ENCODE results near the gene CNTN5. TPM values are rescaled to one million over a fixed set of nuclear protein-coding genes. Genes with fewer than 3 reads are reported as not detected.
"Not testable (repeated sequence)": the region's sequence is repeated elsewhere in the genome, so short reads cannot be mapped to it uniquely, and the experiment has no call there.

The CNTN5 gene
- total and polyA plus RNA-seq, 2 donors (not counting 1 experiment from before 2014, with no cell fraction given): not detected

DNA sequence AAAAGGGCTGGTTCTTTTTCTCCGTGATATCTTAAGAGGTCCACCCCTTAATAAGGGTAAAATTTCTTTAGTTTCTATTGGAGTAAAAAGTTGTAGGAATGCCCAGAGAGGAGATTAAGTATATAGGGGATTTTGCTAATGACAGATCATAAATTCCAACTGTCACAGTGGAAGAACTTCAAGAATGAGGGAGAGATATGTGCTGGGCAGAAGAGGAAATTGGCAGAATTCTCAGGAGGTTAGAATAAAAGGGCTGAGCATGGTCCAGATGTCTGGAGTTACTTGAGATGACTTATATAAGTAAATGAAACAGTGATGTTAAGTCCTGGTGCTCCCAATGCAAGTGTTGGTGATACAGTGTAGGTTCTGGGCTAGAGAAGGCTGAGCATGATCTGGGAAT, 1248.8 kb downstream of the CNTN5 start:
- no peak overlapping the region for H3K27ac Mint-ChIP-seq
- H3K4me1 ChIP-seq (ENCODE audit: control insufficient read depth in 2 of 2, insufficient read depth in 2 of 2, low read length in 2 of 2): no peaks in the 10 kb centered on the region
- DNase-seq (no peak), ATAC-seq (ENCODE audit: low read depth) (no peak)
- no peaks in the 10 kb centered on the region for H3K4me1 Mint-ChIP-seq
- no peak overlapping the region for H3K4me3 ChIP-seq (ENCODE audit: control extremely low read depth in 1 of 5, extremely low read depth in 1 of 5, insufficient read depth in 1 of 5, low read depth in 2 of 5, low read length in 4 of 5)
- H3K4me2 ChIP-seq (replicated peaks; ENCODE audit: low read depth, low read length, poor library complexity, severe bottlenecking): no peak overlapping the region
- no peaks in the 10 kb centered on the region for H3K36me3 ChIP-seq (replicated peaks in 1 of 2; ENCODE audit: control extremely low read depth in 1 of 2, control insufficient read depth in 1 of 2, extremely low read depth in 1 of 2, insufficient read depth in 2 of 2, low read length in 1 of 2)
- intact Hi-C loops (cut with micrococcal nuclease): no loop called here
- no peaks in the 10 kb centered on the region for H3K9me3 Mint-ChIP-seq (ENCODE audit: insufficient read depth)
- H3K27me3 ChIP-seq (replicated peaks in 1 of 4; ENCODE audit: control extremely low read depth in 1 of 4, control insufficient read depth in 3 of 4, insufficient read depth in 4 of 4, low read length in 3 of 4): no peaks in the 10 kb centered on the region
- H3K27me3 Mint-ChIP-seq: no peaks in the 10 kb centered on the region
- peaks cover 1 to 12% (median 4%) of the 10 kb centered on the region in 3 donors for H3K9me3 ChIP-seq (ENCODE audit: control extremely low read depth in 1 of 3, control insufficient read depth in 2 of 3, insufficient read depth in 1 of 3, low read length in 2 of 3)
- no peak overlapping the region for H3K27ac ChIP-seq (ENCODE audit: low read length in 2 of 2)
- no CpG with 5 or more reads among the region's 1 CpG for WGBS (ENCODE audit: insufficient coverage)
- ChIA-PET CTCF (no interaction called here), POLR2A (no interaction called here)
- no peaks in the 10 kb centered on the region for H3K79me2 ChIP-seq (ENCODE audit: control insufficient read depth, insufficient read depth, low read length)
- no peak overlapping the region for H2AFZ ChIP-seq (ENCODE audit: insufficient read depth, low read depth, low read length, poor library complexity, severe bottlenecking)
- no peaks in the 10 kb centered on the region for H4K20me1 ChIP-seq (ENCODE audit: control insufficient read depth, insufficient read depth, low read length, poor library complexity, severe bottlenecking)
- no peak overlapping the region for H3K9ac ChIP-seq (ENCODE audit: low read length)
- H3K4me3 Mint-ChIP-seq: no peak overlapping the region
- no peak for TF ChIP-seq EZH2 (IDR thresholded peaks at IDR 0.05; ENCODE audit: borderline replicate concordance, insufficient read depth, low read depth, low read length, poor library complexity, severe bottlenecking)
- TF ChIP-seq, protein P1, sequence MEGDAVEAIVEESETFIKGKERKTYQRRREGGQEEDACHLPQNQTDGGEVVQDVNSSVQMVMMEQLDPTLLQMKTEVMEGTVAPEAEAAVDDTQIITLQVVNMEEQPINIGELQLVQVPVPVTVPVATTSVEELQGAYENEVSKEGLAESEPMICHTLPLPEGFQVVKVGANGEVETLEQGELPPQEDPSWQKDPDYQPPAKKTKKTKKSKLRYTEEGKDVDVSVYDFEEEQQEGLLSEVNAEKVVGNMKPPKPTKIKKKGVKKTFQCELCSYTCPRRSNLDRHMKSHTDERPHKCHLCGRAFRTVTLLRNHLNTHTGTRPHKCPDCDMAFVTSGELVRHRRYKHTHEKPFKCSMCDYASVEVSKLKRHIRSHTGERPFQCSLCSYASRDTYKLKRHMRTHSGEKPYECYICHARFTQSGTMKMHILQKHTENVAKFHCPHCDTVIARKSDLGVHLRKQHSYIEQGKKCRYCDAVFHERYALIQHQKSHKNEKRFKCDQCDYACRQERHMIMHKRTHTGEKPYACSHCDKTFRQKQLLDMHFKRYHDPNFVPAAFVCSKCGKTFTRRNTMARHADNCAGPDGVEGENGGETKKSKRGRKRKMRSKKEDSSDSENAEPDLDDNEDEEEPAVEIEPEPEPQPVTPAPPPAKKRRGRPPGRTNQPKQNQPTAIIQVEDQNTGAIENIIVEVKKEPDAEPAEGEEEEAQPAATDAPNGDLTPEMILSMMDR (IDR thresholded peaks at IDR 0.05): no peak

DNA sequence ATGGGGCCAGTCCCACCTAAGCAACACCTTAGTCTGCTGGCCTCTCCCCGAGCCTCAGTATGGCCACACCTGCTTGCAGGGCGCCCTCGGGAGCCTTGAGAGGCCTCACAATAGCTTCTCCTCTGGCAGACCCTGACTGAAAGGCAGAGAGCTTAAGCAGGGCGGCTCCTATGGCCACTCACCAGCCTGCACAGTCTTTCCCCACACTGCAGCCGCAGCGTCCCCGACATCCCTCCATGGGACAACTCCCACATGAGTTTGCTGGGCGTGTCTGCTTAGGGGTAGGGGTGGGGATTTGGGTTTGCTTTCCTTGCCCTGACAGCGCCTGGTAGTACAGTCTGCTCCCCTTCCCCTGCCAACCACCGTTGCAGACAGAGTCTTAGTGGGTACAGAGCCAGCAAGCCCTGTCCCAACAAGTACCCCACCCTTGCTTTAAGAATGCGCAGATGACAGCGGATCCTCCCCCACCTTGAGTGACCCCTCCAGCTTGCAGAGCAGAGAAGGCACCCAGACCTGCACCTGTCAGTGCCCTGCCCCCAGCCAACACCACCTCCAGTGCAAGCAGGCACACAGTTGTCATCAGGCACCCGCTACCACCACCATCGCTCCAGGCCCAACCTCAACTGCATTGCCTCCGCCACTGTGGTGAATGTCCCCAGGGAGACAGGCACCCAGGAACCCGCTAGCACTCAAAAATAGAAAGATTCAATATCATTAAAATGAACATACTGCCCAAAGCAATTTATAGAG, 1252.5 kb downstream of the CNTN5 start:
- ATAC-seq (ENCODE audit: low read depth): no peak
- Histone ChIP-seq H3K27ac (ENCODE audit: low read length in 2 of 2) (no peak overlapping the region), H3K36me3 (replicated peaks in 1 of 2; ENCODE audit: control extremely low read depth in 1 of 2, control insufficient read depth in 1 of 2, extremely low read depth in 1 of 2, insufficient read depth in 2 of 2, low read length in 1 of 2) (no peaks in the 10 kb centered on the region), H4K20me1 (ENCODE audit: control insufficient read depth, insufficient read depth, low read length, poor library complexity, severe bottlenecking) (no peaks in the 10 kb centered on the region), H3K4me3 (ENCODE audit: control extremely low read depth in 1 of 5, extremely low read depth in 1 of 5, insufficient read depth in 1 of 5, low read depth in 2 of 5, low read length in 4 of 5) (no peak overlapping the region), H3K4me1 (ENCODE audit: control insufficient read depth in 2 of 2, insufficient read depth in 2 of 2, low read length in 2 of 2) (no peaks in the 10 kb centered on the region), H2AFZ (ENCODE audit: insufficient read depth, low read depth, low read length, poor library complexity, severe bottlenecking) (no peak overlapping the region), H3K9me3 (ENCODE audit: control extremely low read depth in 1 of 3, control insufficient read depth in 2 of 3, insufficient read depth in 1 of 3, low read length in 2 of 3) (peaks cover 1 to 12% (median 4%) of the 10 kb centered on the region in 3 donors), H3K27me3 (replicated peaks in 1 of 4; ENCODE audit: control extremely low read depth in 1 of 4, control insufficient read depth in 3 of 4, insufficient read depth in 4 of 4, low read length in 3 of 4) (no peaks in the 10 kb centered on the region), H3K79me2 (ENCODE audit: control insufficient read depth, insufficient read depth, low read length) (no peaks in the 10 kb centered on the region), H3K4me2 (replicated peaks; ENCODE audit: low read depth, low read length, poor library complexity, severe bottlenecking) (no peak overlapping the region), H3K9ac (ENCODE audit: low read length) (no peak overlapping the region)
- POLR2A ChIA-PET: no interaction called here
- Mint-ChIP-seq H3K27ac (no peak overlapping the region), H3K9me3 (ENCODE audit: insufficient read depth) (peaks cover 4% of the 10 kb centered on the region), H3K4me1 (no peaks in the 10 kb centered on the region), H3K27me3 (no peaks in the 10 kb centered on the region), H3K4me3 (no peak overlapping the region)
- intact Hi-C loops (cut with micrococcal nuclease): no loop called here
- TF ChIP-seq, protein P1 (IDR thresholded peaks at IDR 0.05): no peak
- TF ChIP-seq EZH2 (IDR thresholded peaks at IDR 0.05; ENCODE audit: borderline replicate concordance, insufficient read depth, low read depth, low read length, poor library complexity, severe bottlenecking): no peak
- CTCF ChIA-PET: no interaction called here
- no peak for DNase-seq
- WGBS (ENCODE audit: insufficient coverage): 88% methylated on average over 9 of the region's 16 CpGs

DNA sequence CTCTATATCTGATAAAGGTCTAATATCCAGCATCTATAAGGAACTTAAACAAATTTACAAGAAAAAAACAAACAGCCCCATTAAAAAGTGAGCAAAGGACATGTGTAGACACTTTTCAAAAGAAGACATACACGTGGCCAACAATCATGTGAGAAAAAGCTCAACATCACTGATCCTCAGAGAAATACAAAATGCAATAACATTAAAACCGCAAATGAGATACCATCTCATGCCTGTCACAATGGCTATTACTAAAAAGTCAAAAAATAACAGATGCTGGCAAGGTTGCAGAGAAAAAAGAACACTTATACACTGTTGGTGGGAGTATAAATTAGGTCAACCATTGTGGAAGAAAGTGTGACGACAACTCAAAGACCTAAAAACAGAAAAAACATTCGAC, 1253.7 kb downstream of the CNTN5 start:
- H2AFZ ChIP-seq (ENCODE audit: insufficient read depth, low read depth, low read length, poor library complexity, severe bottlenecking); H3K27me3 Mint-ChIP-seq; intact Hi-C loops (cut with micrococcal nuclease); H4K20me1 ChIP-seq (ENCODE audit: control insufficient read depth, insufficient read depth, low read length, poor library complexity, severe bottlenecking); H3K9ac ChIP-seq (ENCODE audit: low read length); H3K4me2 ChIP-seq (replicated peaks; ENCODE audit: low read depth, low read length, poor library complexity, severe bottlenecking); ATAC-seq (ENCODE audit: low read depth); H3K4me3 Mint-ChIP-seq; H3K79me2 ChIP-seq (ENCODE audit: control insufficient read depth, insufficient read depth, low read length); DNase-seq; CTCF ChIA-PET; H3K4me1 Mint-ChIP-seq; H3K36me3 ChIP-seq (replicated peaks in 1 of 2; ENCODE audit: control extremely low read depth in 1 of 2, control insufficient read depth in 1 of 2, extremely low read depth in 1 of 2, insufficient read depth in 2 of 2, low read length in 1 of 2); POLR2A ChIA-PET; H3K27me3 ChIP-seq (replicated peaks in 1 of 4; ENCODE audit: control extremely low read depth in 1 of 4, control insufficient read depth in 3 of 4, insufficient read depth in 4 of 4, low read length in 3 of 4); H3K27ac Mint-ChIP-seq; H3K9me3 Mint-ChIP-seq (ENCODE audit: insufficient read depth); H3K4me1 ChIP-seq (ENCODE audit: control insufficient read depth in 2 of 2, insufficient read depth in 2 of 2, low read length in 2 of 2); H3K27ac ChIP-seq (ENCODE audit: low read length in 2 of 2); H3K4me3 ChIP-seq (ENCODE audit: control extremely low read depth in 1 of 5, extremely low read depth in 1 of 5, insufficient read depth in 1 of 5, low read depth in 2 of 5, low read length in 4 of 5): not testable (repeated sequence)
- WGBS (ENCODE audit: insufficient coverage): 44% methylated on average over 2 of the region's 4 CpGs
- H3K9me3 ChIP-seq (ENCODE audit: control extremely low read depth in 1 of 3, control insufficient read depth in 2 of 3, insufficient read depth in 1 of 3, low read length in 2 of 3): peaks cover 0 to 12% (median 4%) of the 10 kb centered on the region in 3 donors

All from B cell (primary cell).